HG03354 (cell line): ENCODE data around the gene MTUS2.
"Not testable (repeated sequence)": the region's sequence is repeated elsewhere in the genome, so short reads cannot be mapped to it uniquely, and the experiment has no call there.

Experiments
- ATAC-seq: cut with Tn5 transposase; IDR thresholded peaks from one replicate; pipeline ENCODE4 v1.9.1; 2021; ENCODE audit warnings: mild to moderate bottlenecking; ENCODE audit not compliant: unreplicated experiment, poor library complexity, severe bottlenecking

Gene MTUS2

DNA sequence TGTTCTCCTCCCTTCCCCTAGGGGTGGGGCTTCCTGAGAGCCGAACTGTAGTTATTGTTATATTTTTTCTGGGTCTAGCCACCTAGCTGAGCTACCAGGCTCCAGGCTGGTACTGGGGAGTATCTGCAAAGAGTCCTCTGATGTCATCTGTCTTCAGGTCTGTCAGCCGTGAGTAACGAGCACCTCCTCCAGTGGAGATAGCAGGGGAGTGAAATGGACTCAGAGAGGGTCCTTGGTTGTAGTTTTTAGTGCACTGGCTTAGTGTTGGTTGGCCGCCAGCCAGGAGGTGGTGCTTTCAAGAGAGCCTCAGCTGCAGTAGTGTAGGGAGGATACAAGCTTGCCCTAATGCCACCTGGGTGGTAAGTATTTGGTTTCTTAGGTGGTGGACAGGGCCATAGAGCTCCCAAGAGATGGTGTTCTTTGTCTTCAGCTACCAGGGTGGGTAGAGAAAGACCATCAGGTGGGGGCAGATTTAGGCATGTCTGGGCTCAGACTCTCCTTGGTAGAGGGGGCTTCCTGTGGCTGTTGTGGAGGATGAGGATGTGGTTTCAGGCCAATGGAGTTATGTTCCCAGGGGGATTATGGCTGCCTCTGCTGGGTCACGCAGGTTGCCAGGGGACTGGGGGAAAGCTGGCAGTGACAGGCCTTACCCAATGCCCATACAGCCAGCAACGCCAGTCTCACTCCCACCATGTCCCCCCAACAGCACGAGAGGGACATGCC, 525.9 kb downstream of the MTUS2 start:
- ATAC-seq: not testable (repeated sequence)

DNA sequence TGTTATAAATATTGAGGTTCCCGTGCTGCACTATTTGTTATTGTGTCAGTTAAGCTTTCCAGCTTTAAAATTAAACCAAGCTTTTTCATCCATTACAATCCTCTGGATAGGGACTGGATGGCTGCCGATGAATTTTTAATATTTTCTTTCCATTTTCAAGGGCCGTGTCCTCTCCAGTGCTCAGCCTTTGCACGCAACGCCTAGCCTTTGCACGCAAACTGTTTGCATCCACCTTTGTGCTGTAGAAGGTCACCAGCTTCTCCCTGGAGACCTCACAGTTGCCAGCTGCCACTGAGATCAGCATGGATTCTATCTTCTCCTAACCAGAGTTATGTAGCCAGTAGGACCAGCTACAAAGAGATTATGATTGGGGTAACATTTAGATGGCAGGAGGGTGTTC, 534.9 kb downstream of the MTUS2 start:
- ATAC-seq: no peak

DNA sequence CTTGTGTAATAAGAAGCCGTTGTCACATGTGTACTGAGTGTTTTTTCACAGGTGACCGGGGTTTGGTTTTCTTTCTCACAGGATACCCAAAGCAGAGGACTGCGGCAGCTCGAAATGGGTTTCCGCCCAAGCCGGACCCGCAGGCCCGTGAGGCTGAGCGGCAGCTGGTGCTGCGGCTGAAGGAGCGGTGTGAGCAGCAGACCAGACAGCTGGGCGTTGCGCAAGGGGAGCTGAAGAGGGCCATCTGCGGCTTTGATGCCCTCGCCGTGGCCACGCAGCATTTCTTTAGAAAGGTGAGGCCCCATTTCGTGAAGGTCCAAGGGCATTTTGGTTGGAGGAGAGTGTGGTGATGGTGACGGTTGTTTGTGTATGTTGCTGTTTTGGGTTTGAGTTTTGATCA, 539.0 kb downstream of the MTUS2 start:
- ATAC-seq: no peak

DNA sequence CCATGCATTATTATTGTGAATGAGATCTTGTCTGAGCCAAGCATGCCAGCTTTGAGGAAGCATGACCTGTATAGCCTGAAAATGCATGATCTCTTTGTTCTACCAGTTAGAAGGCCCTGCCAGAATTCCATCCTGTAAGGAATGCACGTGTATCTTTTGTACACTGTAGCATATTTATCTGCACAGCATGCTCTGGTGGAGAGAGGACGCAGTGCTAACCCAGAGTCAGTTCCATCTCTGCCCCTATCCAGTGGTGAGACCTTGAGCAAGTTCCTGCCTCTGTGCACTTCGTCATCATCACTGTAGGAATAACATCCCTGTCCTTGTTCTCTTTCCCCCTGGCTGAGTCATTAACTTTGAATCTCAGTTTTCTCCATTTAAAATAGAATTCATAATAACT, 541.6 kb downstream of the MTUS2 start:
- no peak for ATAC-seq

DNA sequence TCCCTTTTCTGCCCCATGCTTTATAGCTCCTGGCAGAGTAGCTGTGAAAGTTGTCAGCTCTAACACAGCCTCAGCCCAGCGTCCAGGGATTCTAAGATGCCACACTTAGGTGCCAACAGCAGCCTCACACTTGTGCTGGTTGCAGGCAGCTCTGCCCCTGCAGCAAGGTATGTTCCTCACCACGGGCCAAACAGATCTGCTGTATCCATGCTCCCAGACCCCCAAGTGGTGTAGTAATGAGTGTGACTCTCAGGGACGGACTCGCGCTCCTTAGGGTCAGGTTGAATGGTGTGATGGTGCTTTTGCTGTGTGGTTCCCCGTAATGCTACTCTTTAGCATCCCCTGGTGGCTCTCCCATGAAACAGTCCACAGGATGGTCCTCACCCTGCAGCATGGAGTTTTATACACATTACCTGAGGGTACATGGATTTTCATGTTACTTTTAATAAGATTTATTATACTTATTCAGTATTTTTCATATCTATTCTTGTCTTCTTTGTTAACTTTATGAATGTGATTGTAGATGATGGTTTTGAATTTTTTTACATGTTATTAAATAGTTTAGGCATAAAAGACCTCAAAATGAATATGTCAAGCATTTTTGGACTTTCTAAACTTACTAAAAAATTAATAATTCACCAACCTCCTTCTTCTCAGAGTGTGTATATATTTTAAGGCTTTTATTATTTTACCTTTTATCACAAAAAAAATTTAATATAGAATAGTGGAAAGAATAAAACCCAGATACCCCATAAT, 542.9 kb downstream of the MTUS2 start:
- ATAC-seq: peak; percentile 81

DNA sequence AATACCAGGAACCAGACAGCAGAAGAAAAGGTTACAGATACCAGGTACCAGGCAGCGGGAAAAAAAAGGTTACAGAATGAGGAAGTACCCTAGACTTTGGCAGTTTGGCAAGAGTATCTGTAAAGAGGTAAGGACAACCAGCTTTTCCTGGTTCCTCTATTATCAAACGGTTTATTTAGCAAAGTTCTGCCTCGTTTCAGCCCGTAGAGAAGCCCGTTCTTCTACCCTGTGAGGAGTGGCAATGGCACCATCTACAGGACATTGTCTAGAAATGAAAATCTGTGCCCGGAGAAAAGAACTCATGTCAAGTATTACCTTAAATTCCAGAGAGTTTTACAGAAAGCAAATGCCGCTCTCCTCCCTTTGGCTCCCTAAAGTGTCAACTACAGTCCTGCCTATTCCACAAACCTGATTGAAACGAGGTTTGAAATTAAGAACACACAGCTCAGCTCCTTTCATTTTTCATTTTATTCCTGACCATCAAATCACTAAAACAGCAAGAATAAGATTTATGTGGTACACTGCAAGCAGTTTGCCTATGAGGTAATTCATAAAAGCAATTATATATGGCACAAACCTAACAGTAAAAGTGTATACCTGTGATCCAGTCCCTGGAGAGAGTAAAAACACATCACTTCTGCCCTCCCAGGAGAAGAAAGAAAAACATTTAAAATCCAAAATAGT, 549.1 kb downstream of the MTUS2 start:
- ATAC-seq: no peak

DNA sequence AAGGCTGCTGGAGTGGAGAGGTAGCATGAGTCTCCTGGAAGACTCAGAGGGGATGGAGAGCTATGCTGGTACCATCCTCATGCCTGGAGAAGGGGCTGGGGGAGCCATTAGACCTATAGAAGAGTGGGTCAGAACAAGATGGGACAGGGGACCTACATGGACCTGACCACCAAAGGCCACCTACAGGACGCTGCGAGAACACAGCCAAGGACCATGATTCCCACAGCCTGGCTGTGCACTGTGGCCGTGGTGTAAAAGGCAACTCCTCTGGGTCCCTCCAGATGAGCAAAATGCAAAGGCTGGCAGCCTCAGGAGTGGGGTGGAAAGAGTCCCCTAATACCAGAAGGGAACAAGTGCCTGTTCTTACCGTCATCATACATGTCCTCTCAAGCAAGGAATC, 559.1 kb downstream of the MTUS2 start:
- no peak for ATAC-seq

DNA sequence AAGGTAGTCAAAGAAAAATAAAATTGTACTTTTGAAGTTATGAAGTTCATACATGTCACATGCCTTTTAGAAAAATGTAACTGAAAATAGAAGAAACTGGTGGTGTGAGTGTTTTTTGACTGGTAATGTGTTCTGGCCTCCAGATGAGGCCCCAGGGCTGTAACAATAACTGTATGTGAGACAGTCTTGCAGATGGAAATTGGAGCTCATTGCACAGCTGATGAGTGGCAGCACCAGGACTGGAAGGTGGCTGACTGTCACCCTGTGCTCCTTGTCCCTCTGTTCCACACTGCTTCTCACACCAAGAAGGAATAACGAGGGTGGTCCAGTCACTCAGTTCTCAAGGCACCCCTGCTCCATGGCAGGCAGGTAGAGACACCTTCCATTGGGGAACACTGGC, 559.7 kb downstream of the MTUS2 start:
- ATAC-seq: no peak

DNA sequence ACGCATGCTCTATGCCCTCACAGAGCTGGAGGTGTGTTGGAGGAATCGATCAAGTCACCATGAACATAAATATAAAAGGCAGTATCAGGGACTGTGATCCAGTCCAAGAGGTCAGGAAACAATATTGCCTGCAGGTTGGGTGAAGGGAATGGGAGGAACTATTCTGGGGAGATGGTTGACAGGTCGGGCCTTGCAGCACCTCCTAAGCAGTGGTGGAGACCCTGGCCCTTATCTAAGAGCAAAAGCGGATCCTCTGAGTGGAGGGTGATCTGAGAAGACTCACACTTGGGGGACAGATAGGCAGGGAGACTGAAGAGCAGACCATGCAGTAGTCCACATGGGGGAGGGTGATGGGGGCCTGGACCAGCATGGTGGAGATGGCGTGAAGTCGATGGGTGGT, 561.9 kb downstream of the MTUS2 start:
- no peak for ATAC-seq

DNA sequence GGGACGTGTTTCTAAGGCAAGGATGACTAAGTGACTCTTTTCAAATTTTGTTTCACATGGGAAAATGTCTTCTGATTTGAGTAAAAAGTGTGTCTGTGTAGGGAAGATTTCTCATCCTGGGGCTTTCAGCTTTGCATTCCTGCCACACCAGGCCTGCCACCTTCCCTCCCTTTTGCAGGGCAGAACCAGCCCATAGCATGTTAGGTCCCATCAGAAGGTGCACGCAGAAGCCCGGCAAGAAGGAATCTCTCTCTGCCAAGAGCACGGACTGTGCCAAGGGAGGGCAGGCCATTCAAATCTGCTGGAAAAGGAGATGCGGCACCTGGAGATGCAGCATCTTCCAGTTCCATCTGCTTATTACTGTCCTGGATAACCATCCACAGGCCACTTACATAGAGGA, 563.3 kb downstream of the MTUS2 start:
- no peak for ATAC-seq

DNA sequence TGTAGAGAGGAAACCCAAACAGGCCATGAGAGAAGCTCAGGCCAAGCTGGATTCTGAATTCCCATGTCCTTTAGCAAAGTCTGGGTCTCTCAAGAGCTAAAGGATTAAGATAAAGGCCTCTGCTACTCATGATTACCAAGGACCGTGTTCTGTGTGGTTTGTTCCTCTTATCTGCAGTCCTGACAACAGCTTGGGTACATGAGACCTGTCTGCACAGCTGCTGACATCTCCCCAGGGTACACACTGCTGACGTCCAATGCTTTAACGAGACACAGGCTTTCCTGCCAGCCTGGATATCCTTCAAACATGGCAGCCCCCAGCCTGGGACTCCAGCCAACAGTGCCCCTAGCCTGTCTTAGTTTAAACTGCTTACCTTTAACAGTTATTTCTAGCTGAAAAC, 564.3 kb downstream of the MTUS2 start:
- no peak for ATAC-seq

DNA sequence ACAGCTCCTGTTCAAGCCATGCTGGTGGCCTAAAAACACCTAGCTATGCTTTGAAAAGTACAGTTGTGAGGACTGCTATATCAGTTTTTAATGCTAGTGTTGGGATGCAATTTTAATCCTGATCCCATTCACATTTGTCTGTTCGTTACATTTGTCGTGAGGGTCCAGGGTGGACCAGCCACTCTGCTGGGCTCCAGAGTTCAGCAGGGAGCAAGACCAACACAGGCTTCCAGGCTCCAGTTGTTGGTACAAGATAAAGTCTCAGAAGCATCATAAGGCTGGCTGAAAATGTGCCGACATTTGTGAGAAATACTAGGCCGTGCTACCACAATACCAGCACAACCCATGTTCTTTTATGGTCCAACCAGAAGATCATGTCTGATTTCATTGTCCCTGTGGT, 564.7 kb downstream of the MTUS2 start:
- no peak for ATAC-seq

DNA sequence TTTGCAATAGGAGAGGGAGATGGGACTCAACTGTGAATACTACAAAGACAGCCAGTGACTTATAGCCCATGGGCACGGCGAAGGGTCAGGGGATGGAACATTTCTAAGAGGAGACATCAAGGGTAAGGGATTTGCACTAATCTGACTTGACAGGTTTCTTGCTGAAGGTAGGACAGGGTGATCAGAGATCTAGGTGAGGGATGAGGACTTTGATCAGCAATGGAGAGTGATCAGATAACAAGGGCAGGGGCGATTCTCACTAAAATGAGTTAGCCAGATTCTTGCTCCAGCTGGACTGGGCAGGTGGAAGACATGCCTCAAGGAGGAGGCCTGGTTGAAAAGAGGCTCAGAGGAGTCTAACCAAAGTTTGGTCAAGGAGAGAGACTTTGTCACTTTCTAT, 566.1 kb downstream of the MTUS2 start:
- ATAC-seq: no peak

DNA sequence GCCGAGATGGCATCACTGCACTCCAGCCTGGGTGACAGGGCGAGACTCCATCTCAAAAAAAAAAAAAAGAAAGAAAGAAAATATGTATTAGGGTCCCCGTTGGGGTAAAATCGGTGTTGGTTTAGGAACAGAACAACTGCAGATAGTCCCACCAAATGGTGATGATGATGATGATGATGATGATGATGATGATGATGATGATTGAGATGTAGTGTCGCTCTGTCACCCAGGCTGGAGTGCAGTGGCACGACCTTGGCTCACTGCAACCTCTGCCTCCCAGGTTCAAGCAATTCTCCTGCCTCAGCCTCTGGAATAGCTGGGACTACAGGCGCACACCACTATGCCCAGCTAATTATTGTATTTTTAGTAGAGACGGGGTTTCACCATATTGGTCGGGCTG, 570.5 kb downstream of the MTUS2 start:
- not testable (repeated sequence) for ATAC-seq

DNA sequence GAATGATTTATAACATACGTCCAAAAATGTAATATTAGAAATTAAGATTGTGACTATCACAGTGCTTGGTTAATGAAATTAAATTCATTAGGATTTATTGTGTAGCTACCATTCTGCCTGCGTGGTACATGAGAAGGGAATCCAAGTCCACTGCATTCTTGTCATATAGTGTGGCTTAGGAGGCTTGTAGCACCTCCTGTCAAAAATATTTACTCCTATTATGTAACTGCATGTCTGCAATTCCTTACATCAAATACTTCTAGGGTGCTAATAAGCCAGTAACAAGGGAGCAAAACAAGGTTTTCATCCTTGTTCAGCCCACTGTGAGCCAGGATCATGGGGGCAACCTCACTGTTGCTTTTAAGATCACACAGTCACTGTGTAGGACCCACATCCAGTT, 576.3 kb downstream of the MTUS2 start:
- no peak for ATAC-seq

DNA sequence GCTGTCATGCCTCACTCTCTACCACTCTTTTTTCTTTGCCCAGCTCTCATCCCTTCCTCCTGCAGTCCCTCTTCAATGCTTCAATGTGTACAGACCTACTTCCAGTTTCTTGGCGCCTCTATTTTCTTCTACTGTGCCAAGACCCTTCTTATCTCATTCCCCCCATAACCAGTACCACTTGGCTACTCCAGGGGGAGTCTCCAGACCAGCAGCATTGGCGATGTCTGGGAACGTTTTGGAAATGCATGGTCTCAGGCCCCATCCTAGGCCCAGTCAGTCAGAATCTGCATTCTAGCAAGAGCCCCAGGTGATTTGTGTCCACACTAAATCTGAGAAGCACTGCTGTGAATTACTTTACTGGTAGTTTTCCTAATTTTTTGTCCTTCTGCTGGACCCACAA, 577.1 kb downstream of the MTUS2 start:
- ATAC-seq: no peak

DNA sequence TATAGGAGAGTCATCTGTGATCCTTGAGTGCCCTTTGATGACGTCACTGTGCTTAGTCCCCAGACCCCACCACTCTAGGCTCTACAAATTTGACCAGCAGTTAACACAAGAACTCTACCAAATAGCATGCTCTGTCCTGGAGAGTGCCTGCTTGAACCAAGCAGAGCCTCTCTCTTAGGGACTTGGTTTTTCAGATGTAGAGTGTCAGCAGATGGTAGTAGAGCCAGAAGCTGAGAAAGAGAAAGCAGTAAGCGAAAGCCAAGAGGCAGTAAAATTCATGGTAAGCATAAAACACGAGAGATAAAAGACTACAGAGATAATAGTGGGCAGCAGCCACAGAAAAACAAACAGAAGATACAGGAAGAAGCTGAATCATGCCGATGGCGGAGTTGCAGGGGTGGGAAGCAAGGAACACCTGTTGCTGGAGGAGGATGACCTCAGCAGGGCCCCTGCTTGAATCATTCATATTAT, 582.1 kb downstream of the MTUS2 start:
- ATAC-seq: no peak

DNA sequence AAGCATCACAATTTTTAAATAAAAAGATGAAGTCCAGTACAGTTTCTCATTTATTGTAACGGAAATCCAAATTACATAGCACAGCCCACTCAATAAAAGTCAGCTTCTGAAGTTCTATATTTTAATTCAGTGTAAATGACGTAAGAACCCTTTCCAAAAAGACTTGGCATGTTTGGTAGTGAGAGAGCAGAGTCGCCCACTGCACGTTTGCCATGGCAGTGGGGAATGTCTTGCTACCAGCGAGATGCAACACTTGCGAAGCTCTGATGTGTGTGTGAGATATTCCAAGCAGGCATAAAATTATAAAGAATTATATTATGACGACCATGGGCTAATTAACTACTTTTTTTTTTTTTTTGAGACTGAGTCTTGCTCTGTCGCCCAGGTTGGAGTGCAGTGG, 585.3 kb downstream of the MTUS2 start:
- no peak for ATAC-seq

DNA sequence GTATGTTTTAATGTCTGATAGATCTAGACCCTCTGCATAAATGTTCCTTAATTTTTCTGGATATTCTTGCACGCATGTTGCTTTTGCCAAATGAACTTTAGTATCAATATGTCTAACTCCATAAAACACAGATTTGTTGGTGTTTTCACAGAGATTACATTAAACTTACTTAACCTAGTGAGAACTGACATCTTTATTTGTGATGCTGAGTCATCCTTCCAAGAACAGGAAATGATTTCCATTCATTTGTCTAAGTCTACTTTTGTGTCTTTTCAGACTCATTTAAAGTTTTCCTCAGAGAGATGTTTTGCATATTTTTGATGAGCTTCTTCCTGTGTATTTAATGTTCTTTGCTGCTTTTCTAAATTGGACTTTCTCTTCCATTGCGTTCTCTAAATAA, 591.3 kb downstream of the MTUS2 start:
- no peak for ATAC-seq

DNA sequence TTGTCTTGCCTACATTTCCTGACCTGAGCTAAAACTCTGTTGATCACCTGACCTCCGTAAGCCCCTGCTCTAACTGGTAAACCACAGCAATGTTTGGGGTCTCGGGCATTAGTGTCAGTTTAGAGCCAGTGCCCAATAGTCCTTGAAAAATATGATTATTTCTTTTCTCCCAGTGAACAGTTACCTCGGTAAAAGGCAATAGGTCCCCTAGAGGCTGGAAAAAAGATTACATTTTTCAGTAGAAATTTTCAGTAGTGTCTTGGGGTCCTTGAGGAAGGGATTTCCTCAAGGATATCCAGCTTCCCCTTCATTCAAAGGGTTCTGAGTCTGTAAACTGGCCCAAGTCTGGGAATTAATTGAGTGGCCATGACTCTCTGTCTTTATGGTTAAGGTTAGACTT, 597.9 kb downstream of the MTUS2 start:
- ATAC-seq: no peak

DNA sequence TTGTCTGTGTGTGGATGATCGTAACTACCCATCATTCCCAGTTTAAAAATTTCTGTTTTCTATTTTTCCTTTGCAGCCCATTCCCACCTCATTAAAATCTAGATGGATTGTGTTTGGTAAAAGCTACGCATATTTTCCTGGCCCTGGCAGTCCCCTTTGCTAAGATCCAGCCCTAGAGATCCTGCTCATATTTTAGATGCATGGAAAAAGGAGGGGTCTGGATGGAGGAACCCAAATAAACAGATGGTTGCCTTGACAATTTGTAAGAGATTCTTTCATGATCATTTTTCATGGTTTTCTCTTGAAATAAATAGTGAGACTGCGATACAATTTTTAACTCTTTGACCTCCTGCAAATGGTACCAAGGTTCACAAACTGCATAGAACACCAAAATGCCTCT, 601.0 kb downstream of the MTUS2 start:
- no peak for ATAC-seq
